Keratinocyte (primary cell): ENCODE data around the gene IL17RD.

Experiments used
- CTCF ChIP-seq, 3 experiments: IDR thresholded peaks in 1 of 3; conservative IDR thresholded peaks in 1 of 3; optimal IDR thresholded peaks in 1 of 3; 2 replicates in 2 of 3; 3 replicates in 1 of 3; pipeline versions ENCODE3 to v1.5.1; 2011; ENCODE audit warnings: low read length in 3 of 3, mild to moderate bottlenecking in 3 of 3, moderate library complexity in 2 of 3, control low read depth in 1 of 3, inconsistent platforms in 1 of 3; ENCODE audit not compliant: insufficient read depth in 2 of 3; ENCODE audit errors: extremely low read depth in 1 of 3
- EZH2 ChIP-seq: IDR thresholded peaks from one replicate; pipeline ENCODE4 v1.6.1; 2012; ENCODE audit warnings: inconsistent platforms, mild to moderate bottlenecking, low read length, moderate library complexity

GRCh38 chr3:57088503-57088902 lies 76.7 kb downstream of the IL17RD start:
- TF ChIP-seq CTCF (optimal IDR thresholded peaks at IDR 0.05 in 1 of 3, IDR thresholded peaks at IDR 0.05 in 1 of 3, conservative IDR thresholded peaks at IDR 0.05 in 1 of 3; ENCODE audit: extremely low read depth in 1 of 3, insufficient read depth in 2 of 3, low read length in 3 of 3): no peak
- TF ChIP-seq EZH2: no peak
